H9 (cell line): ENCODE measurements around the gene ACSBG1. TPM values are rescaled to one million over a fixed set of nuclear protein-coding genes. Genes with fewer than 3 reads are reported as not detected.

Source experiments
- DNase-seq: peaks from one replicate; pipeline ENCODE4 v3.0.0-alpha.2; 2017
- H2AFZ ChIP-seq: one replicate; pipeline ENCODE4 v1.6.1; 2013; ENCODE audit warnings: mild to moderate bottlenecking, low read length, control low read depth, moderate library complexity
- H2AK5ac ChIP-seq: 2 replicates; pipeline ENCODE4 v1.6.1; 2013; ENCODE audit warnings: low read length, control low read depth, mixed read lengths; ENCODE audit not compliant: insufficient read length
- H2BK120ac ChIP-seq: one replicate; pipeline ENCODE4 v1.6.1; 2013; ENCODE audit warnings: low read depth, mild to moderate bottlenecking, low read length, control low read depth, inconsistent platforms; ENCODE audit not compliant: poor library complexity, severe bottlenecking
- H2BK12ac ChIP-seq: 2 replicates; pipeline ENCODE4 v1.6.1; 2013; ENCODE audit warnings: low read length, control low read depth, mixed read lengths, low read depth; ENCODE audit not compliant: insufficient read length
- H2BK15ac ChIP-seq: 2 replicates; pipeline ENCODE4 v1.6.1; 2013; ENCODE audit warnings: low read depth, low read length, control low read depth
- H2BK20ac ChIP-seq: one replicate; pipeline ENCODE4 v1.6.1; 2013; ENCODE audit warnings: low read depth, mild to moderate bottlenecking, low read length, control low read depth, inconsistent platforms; ENCODE audit not compliant: poor library complexity, severe bottlenecking
- H2BK5ac ChIP-seq: 2 replicates; pipeline ENCODE4 v1.6.1; 2013; ENCODE audit warnings: low read length, control low read depth, mixed read lengths; ENCODE audit not compliant: insufficient read length
- H3K14ac ChIP-seq: 2 replicates; pipeline ENCODE4 v1.6.1; 2013; ENCODE audit warnings: low read length, control low read depth; ENCODE audit not compliant: insufficient read depth
- H3K18ac ChIP-seq: 2 replicates; pipeline ENCODE4 v1.6.1; 2013; ENCODE audit warnings: low read depth, mild to moderate bottlenecking, mixed read lengths, low read length, control low read depth; ENCODE audit not compliant: insufficient read length
- H3K23ac ChIP-seq: 2 replicates; pipeline ENCODE4 v1.6.1; 2013; ENCODE audit warnings: low read length, control low read depth, mixed read lengths, low read depth; ENCODE audit not compliant: insufficient read length
- H3K23me2 ChIP-seq: 2 replicates; pipeline ENCODE4 v1.6.1; 2013; ENCODE audit warnings: low read depth, mild to moderate bottlenecking, mixed read lengths, low read length, control low read depth; ENCODE audit not compliant: insufficient read length, poor library complexity, severe bottlenecking
- H3K27ac ChIP-seq: 2 replicates; pipeline ENCODE4 v1.5.1; 2013; ENCODE audit warnings: low read length, control low read depth, mixed read lengths, low read depth; ENCODE audit not compliant: insufficient read length
- H3K27me3 ChIP-seq: 2 replicates; pipeline ENCODE4 v1.6.1; 2013; ENCODE audit warnings: low read length, control low read depth, inconsistent platforms; ENCODE audit not compliant: insufficient read depth
- H3K4ac ChIP-seq: 2 replicates; pipeline ENCODE4 v1.6.1; 2013; ENCODE audit warnings: low read depth, mild to moderate bottlenecking, control low read depth, inconsistent platforms, low read length, moderate library complexity
- H3K4me1 ChIP-seq: 2 replicates; pipeline ENCODE4 v1.6.1; 2013; ENCODE audit warnings: low read length, control low read depth, inconsistent platforms; ENCODE audit not compliant: insufficient read depth
- H3K4me2 ChIP-seq: 2 replicates; pipeline ENCODE4 v1.6.1; 2013; ENCODE audit warnings: low read length, control low read depth, mixed read lengths; ENCODE audit not compliant: insufficient read length, insufficient read depth
- H3K56ac ChIP-seq: 2 replicates; pipeline ENCODE4 v1.6.1; 2013; ENCODE audit warnings: low read depth, mild to moderate bottlenecking, mixed read lengths, low read length, control low read depth; ENCODE audit not compliant: insufficient read length
- H3K79me1 ChIP-seq: 2 replicates; pipeline ENCODE4 v1.6.1; 2013; ENCODE audit warnings: low read depth, mild to moderate bottlenecking, moderate library complexity, low read length, control low read depth, inconsistent platforms; ENCODE audit not compliant: insufficient read depth, poor library complexity, severe bottlenecking
- H3K79me2 ChIP-seq: 2 replicates; pipeline ENCODE4 v1.6.1; 2013; ENCODE audit warnings: low read length, control low read depth, inconsistent platforms; ENCODE audit not compliant: insufficient read depth
- H3K9ac ChIP-seq: 2 replicates; pipeline ENCODE4 v1.6.1; 2013; ENCODE audit warnings: low read length, control low read depth, mixed read lengths; ENCODE audit not compliant: insufficient read length; ENCODE audit errors: extremely low read depth
- H3K9me3 ChIP-seq: one replicate; pipeline ENCODE4 v1.6.1; 2013; ENCODE audit warnings: low read depth, low read length, inconsistent platforms; ENCODE audit not compliant: control insufficient read depth
- H3T11ph ChIP-seq: one replicate; pipeline ENCODE4 v1.6.1; 2013; ENCODE audit warnings: mild to moderate bottlenecking, low read length, control low read depth, inconsistent platforms
- H4K20me1 ChIP-seq: one replicate; pipeline ENCODE4 v1.6.1; 2013; ENCODE audit not compliant: control insufficient read depth, insufficient read length, insufficient read depth
- H4K5ac ChIP-seq: 2 replicates; pipeline ENCODE4 v1.6.1; 2013; ENCODE audit warnings: low read depth, mild to moderate bottlenecking, mixed read lengths, low read length, control low read depth; ENCODE audit not compliant: insufficient read length
- H4K8ac ChIP-seq: replicated peaks from 2 replicates; pipeline ENCODE4 v1.6.1; 2013; ENCODE audit warnings: low read length, control low read depth, mixed read lengths, low read depth; ENCODE audit not compliant: insufficient read length
- H4K91ac ChIP-seq: 2 replicates; pipeline ENCODE4 v1.6.1; 2013; ENCODE audit warnings: low read depth, mild to moderate bottlenecking, moderate library complexity, mixed read lengths, low read length, control low read depth; ENCODE audit not compliant: insufficient read length
- H3K27ac Mint-ChIP-seq, 3 experiments: 2 replicates in 2 of 3; 3 replicates in 1 of 3; pipeline ENCODE4 v1.8.0; 2020 to 2021; ENCODE audit warnings: mixed read lengths in 3 of 3, mild to moderate bottlenecking in 1 of 3, moderate library complexity in 1 of 3
- H3K27me3 Mint-ChIP-seq: 2 replicates; pipeline ENCODE4 v1.8.0; 2021; ENCODE audit warnings: low read depth, mild to moderate bottlenecking, moderate library complexity, mixed read lengths
- H3K36me3 Mint-ChIP-seq, 3 experiments: 2 replicates in 2 of 3; 3 replicates in 1 of 3; pipeline ENCODE4 v1.8.0; 2020 to 2021; ENCODE audit warnings: low read depth in 3 of 3, mixed read lengths in 3 of 3; ENCODE audit not compliant: insufficient read depth in 1 of 3
- H3K4me1 Mint-ChIP-seq, 2 experiments: 2 replicates each; pipeline ENCODE4 v1.8.0; 2020; ENCODE audit warnings: mixed read lengths in 2 of 2
- H3K4me3 Mint-ChIP-seq, 2 experiments: 2 replicates in 1 of 2; 3 replicates in 1 of 2; pipeline ENCODE4 v1.8.0; 2020 to 2021; ENCODE audit warnings: mild to moderate bottlenecking in 2 of 2, mixed read lengths in 2 of 2, moderate library complexity in 1 of 2
- H3K9me3 Mint-ChIP-seq, 2 experiments: 2 replicates in 1 of 2; 3 replicates in 1 of 2; pipeline ENCODE4 v1.8.0; 2020; ENCODE audit warnings: mild to moderate bottlenecking in 2 of 2, mixed read lengths in 2 of 2, moderate library complexity in 1 of 2
- CTCF ChIP-seq: fragments of 200-600 bp; sonication (generic); conservative IDR thresholded peaks from 3 replicates; pipeline ENCODE4 v1.8.0; 2021; ENCODE audit warnings: antibody characterized with exemption, mild to moderate bottlenecking
- WGBS: extraction: QIAGEN DNeasy Blood & Tissue Kit; methylation state at CpG from one replicate; pipeline ENCODE4 v1.1.7; 2013; ENCODE audit warnings: missing lambda C conversion rate, low lambda C conversion rate, mixed read lengths; ENCODE audit not compliant: insufficient read length; ENCODE audit errors: extremely low coverage; 5-methylcytosine and 5-hydroxymethylcytosine counted together
- total RNA-seq: library from RNA; stranded (reverse); gene quantifications from 2 replicates; pipeline ENCODE4 v1.2.1, GENCODE V29; 2021

Gene ACSBG1
- total RNA-seq, 1 experiment from 2014 or later: 2.2 TPM

GRCh38 chr15:78211189-78211921 lies 23.0 kb downstream of the ACSBG1 start:
- Histone ChIP-seq H3K14ac (no peak overlapping the region), H3K4ac (no peak overlapping the region), H2BK5ac (no peak overlapping the region), H2BK15ac (no peak overlapping the region), H3K9ac (no peak overlapping the region), H3K23ac (no peak overlapping the region), H2BK20ac (no peak overlapping the region), H3K79me1 (no peaks in the 10 kb centered on the region), H3K4me1 (peaks cover 2% of the 10 kb centered on the region; the same call in 1 of the 2 replicates), H2AFZ (no peak overlapping the region), H4K20me1 (no peaks in the 10 kb centered on the region), H4K91ac (no peak overlapping the region), H4K5ac (no peak overlapping the region), H3T11ph (no peak overlapping the region), H2AK5ac (no peak overlapping the region), H2BK12ac (no peak overlapping the region), H3K9me3 (no peaks in the 10 kb centered on the region), H3K27ac (no peak overlapping the region), H2BK120ac (no peak overlapping the region), H3K56ac (no peak overlapping the region), H3K27me3 (no peaks in the 10 kb centered on the region), H4K8ac (no peak overlapping the region), H3K79me2 (no peaks in the 10 kb centered on the region), H3K18ac (no peak overlapping the region), H3K4me2 (no peak overlapping the region), H3K23me2 (no peaks in the 10 kb centered on the region)
- Mint-ChIP-seq H3K36me3 (no peaks in the 10 kb centered on the region), H3K4me1 (peaks cover 14 to 22% of the 10 kb centered on the region in 2 experiments), H3K4me3 (no peak overlapping the region), H3K9me3 (no peaks in the 10 kb centered on the region; a peak in 1 of 5 replicates), H3K27me3 (peaks cover under 1% of the 10 kb centered on the region; the same call in 1 of the 2 replicates), H3K27ac (no peak overlapping the region; a peak in 1 of 7 replicates)
- DNase-seq: no peak
- TF ChIP-seq CTCF: no peak
- WGBS: no CpG with 5 or more reads among the region's 12 CpGs
